K562 (cell line): ENCODE results near the gene VIM. TPM values are rescaled to one million over a fixed set of nuclear protein-coding genes. Genes with fewer than 3 reads are reported as not detected.

Source experiments
- ARHGAP35 ChIP-seq: fragments of 450-650 bp; IDR thresholded peaks from 2 replicates; pipeline ENCODE4 v1.6.1; 2018; ENCODE audit not compliant: partially characterized antibody
- ARNT ChIP-seq, 2 experiments: fragments of 450-650 bp; IDR thresholded peaks; 2 replicates each; pipeline ENCODE4 v1.6.1; 2016; ENCODE audit warnings: mild to moderate bottlenecking in 1 of 2
- FOXJ2 ChIP-seq: fragments of 200-800 bp; sonication (Bioruptor generic); IDR thresholded peaks from 2 replicates; pipeline ENCODE4 v1.6.1; 2016; ENCODE audit warnings: missing genetic modification characterization, missing compliant biosample characterization
- HDAC2 ChIP-seq: fragments of 450-650 bp; IDR thresholded peaks from 2 replicates; pipeline ENCODE4 v1.6.1; 2016; ENCODE audit warnings: mild to moderate bottlenecking
- HMG20B ChIP-seq: fragments of 250-450 bp; sonication (Bioruptor Pico); IDR thresholded peaks from 2 replicates; pipeline ENCODE4 v1.5.0; 2021; ENCODE audit warnings: mild to moderate bottlenecking
- MXD1 ChIP-seq: fragments of 250-450 bp; sonication (Bioruptor Pico); IDR thresholded peaks from 2 replicates; pipeline ENCODE4 v1.8.0; 2021; ENCODE audit warnings: borderline replicate concordance, mild to moderate bottlenecking, moderate library complexity; ENCODE audit not compliant: poor library complexity, severe bottlenecking
- PCBP2 ChIP-seq: fragments of 200-400 bp; formaldehyde crosslinking; IDR thresholded peaks from 2 replicates; pipeline ENCODE4 v1.6.1; 2018; ENCODE audit warnings: low read length, low read depth, mild to moderate bottlenecking, moderate library complexity; ENCODE audit not compliant: poor library complexity, severe bottlenecking
- PTTG1 ChIP-seq: fragments of 450-650 bp; IDR thresholded peaks from 2 replicates; pipeline ENCODE4 v1.6.1; 2016; ENCODE audit warnings: low read depth, mild to moderate bottlenecking, missing genetic modification characterization, missing compliant biosample characterization
- SMARCA4 ChIP-seq: fragments of 450-650 bp; IDR thresholded peaks from 2 replicates; pipeline ENCODE4 v1.6.1; 2016
- SRSF9 ChIP-seq: fragments of 200-400 bp; formaldehyde crosslinking; IDR thresholded peaks from 2 replicates; pipeline ENCODE4 v1.6.1; 2017; ENCODE audit warnings: low read depth, low read length, borderline replicate concordance
- ZFX ChIP-seq: sonication (generic); formaldehyde crosslinking; IDR thresholded peaks from 2 replicates; pipeline ENCODE4 v1.8.0; 2022; ENCODE audit warnings: mild to moderate bottlenecking, missing genetic modification reagents, moderate library complexity
- ZNF318 ChIP-seq, 2 experiments: fragments of 450-650 bp; IDR thresholded peaks; 2 replicates each; pipeline ENCODE4 v1.6.1; 2016; ENCODE audit warnings: mild to moderate bottlenecking in 2 of 2, borderline replicate concordance in 1 of 2, low read depth in 1 of 2, moderate library complexity in 1 of 2
- polyA plus RNA-seq, 8 experiments: library from polyadenylated mRNA; depleted of rRNA in 4 of 8; stranded (reverse) in 5 of 8; unstranded in 3 of 8; fragments of >200 nt; fragmentation: Nextera tagmentation in 2 of 8; fragmentation: Illumina TruSeq in 1 of 8; extraction: Ambion mirVana in 2 of 8; extraction: Trizol in 1 of 8; gene quantifications; 2 replicates each; pipeline versions ENCODE4 v1.2.1 to v1.2.3, GENCODE V29; 2011 to 2014; ENCODE audit warnings: inconsistent platforms in 1 of 8, missing spikeins in 1 of 8
- total RNA-seq, 7 experiments: library from RNA; depleted of rRNA in 6 of 7; stranded (reverse); fragments of >200 nt in 6 of 7; fragmentation: Illumina TruSeq in 2 of 7; extraction: Trizol in 2 of 7; gene quantifications; 2 replicates each; pipeline versions ENCODE4 v1.2.1 to v1.2.3, GENCODE V29; 2011 to 2021; ENCODE audit warnings: low replicate concordance in 1 of 7
- TF ChIP-seq, protein P1 (sequence below): fragments of 150-350 bp; IDR thresholded peaks from 2 replicates; pipeline ENCODE4 v1.6.1; 2014; ENCODE audit warnings: low read depth, mild to moderate bottlenecking, low read length, borderline replicate concordance
- TF ChIP-seq, protein P2 (sequence below): fragments of 450-650 bp; IDR thresholded peaks from 2 replicates; pipeline ENCODE4 v1.6.1; 2017; ENCODE audit warnings: antibody characterized with exemption

The VIM gene
- total and polyA plus RNA-seq, 9 of the 15 experiments (the other 6 are each of a cell fraction or from before 2014, with no cell fraction given): 86.0 to 621 (median 383) TPM

- no peak for TF ChIP-seq ZNF318 (IDR thresholded peaks at IDR 0.05; ENCODE audit: borderline replicate concordance in 1 of 2, low read depth in 1 of 2)
- TF ChIP-seq PCBP2: no peak
- TF ChIP-seq SMARCA4: 0 out of 2 replicates have a peak, but pooled peaks have one; percentile 25
- TF ChIP-seq, protein P1, sequence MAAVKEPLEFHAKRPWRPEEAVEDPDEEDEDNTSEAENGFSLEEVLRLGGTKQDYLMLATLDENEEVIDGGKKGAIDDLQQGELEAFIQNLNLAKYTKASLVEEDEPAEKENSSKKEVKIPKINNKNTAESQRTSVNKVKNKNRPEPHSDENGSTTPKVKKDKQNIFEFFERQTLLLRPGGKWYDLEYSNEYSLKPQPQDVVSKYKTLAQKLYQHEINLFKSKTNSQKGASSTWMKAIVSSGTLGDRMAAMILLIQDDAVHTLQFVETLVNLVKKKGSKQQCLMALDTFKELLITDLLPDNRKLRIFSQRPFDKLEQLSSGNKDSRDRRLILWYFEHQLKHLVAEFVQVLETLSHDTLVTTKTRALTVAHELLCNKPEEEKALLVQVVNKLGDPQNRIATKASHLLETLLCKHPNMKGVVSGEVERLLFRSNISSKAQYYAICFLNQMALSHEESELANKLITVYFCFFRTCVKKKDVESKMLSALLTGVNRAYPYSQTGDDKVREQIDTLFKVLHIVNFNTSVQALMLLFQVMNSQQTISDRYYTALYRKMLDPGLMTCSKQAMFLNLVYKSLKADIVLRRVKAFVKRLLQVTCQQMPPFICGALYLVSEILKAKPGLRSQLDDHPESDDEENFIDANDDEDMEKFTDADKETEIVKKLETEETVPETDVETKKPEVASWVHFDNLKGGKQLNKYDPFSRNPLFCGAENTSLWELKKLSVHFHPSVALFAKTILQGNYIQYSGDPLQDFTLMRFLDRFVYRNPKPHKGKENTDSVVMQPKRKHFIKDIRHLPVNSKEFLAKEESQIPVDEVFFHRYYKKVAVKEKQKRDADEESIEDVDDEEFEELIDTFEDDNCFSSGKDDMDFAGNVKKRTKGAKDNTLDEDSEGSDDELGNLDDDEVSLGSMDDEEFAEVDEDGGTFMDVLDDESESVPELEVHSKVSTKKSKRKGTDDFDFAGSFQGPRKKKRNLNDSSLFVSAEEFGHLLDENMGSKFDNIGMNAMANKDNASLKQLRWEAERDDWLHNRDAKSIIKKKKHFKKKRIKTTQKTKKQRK: no peak
- no peak for TF ChIP-seq FOXJ2 (tag)
- 0 out of 4 replicates have a peak, but pooled peaks of 1 of the 2 experiments have one; percentile 38 for TF ChIP-seq ARNT (IDR thresholded peaks at IDR 0.05)
- TF ChIP-seq MXD1: no peak
- no peak for TF ChIP-seq ZFX (CRISPR knock-in tag)
- TF ChIP-seq, protein P2, sequence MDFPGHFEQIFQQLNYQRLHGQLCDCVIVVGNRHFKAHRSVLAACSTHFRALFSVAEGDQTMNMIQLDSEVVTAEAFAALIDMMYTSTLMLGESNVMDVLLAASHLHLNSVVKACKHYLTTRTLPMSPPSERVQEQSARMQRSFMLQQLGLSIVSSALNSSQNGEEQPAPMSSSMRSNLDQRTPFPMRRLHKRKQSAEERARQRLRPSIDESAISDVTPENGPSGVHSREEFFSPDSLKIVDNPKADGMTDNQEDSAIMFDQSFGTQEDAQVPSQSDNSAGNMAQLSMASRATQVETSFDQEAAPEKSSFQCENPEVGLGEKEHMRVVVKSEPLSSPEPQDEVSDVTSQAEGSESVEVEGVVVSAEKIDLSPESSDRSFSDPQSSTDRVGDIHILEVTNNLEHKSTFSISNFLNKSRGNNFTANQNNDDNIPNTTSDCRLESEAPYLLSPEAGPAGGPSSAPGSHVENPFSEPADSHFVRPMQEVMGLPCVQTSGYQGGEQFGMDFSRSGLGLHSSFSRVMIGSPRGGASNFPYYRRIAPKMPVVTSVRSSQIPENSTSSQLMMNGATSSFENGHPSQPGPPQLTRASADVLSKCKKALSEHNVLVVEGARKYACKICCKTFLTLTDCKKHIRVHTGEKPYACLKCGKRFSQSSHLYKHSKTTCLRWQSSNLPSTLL: no peak
- TF ChIP-seq PTTG1 (tag): no peak
- TF ChIP-seq SRSF9: no peak
- TF ChIP-seq HDAC2: 0 out of 2 replicates have a peak, but pooled peaks have one; percentile 31
- TF ChIP-seq HMG20B (CRISPR knock-in tag): no peak
- peak; percentile 63 for TF ChIP-seq ARHGAP35
These were observed 20.9 kb downstream of the VIM start (continued) for GRCh38 chr10:17248964-17249363.
